DND-41 (cell line): Measurements from ENCODE around the gene SMAD6.

Experiments
- ATAC-seq: fragments of 200-7000 bp; cut with Tn5 transposase; 3 replicates; pipeline ENCODE4 v1.9.1; 2021; ENCODE audit warnings: low read depth; ENCODE audit not compliant: insufficient read depth
- DNase-seq: peaks from one replicate; pipeline ENCODE4 v3.0.0-alpha.2; 2020
- H2AFZ ChIP-seq: 2 replicates; pipeline ENCODE4 v1.6.0; 2012; ENCODE audit warnings: low read depth, low read length
- H3K27ac ChIP-seq: 2 replicates; pipeline ENCODE4 v1.5.1; 2012; ENCODE audit warnings: low read length, inconsistent platforms
- H3K27me3 ChIP-seq: fragments of 200-600 bp; sonication (generic); 2 replicates; pipeline ENCODE4 v1.6.0; 2012; ENCODE audit warnings: low read length, mild to moderate bottlenecking, inconsistent platforms; ENCODE audit not compliant: insufficient read depth, poor library complexity
- H3K36me3 ChIP-seq: 2 replicates; pipeline ENCODE4 v1.5.1; 2012; ENCODE audit warnings: low read length, inconsistent platforms; ENCODE audit not compliant: insufficient read depth
- H3K4me1 ChIP-seq: 2 replicates; pipeline ENCODE4 v1.5.1; 2012; ENCODE audit warnings: mild to moderate bottlenecking, low read length; ENCODE audit not compliant: insufficient read depth
- H3K4me2 ChIP-seq: 2 replicates; pipeline ENCODE4 v1.6.0; 2012; ENCODE audit warnings: mild to moderate bottlenecking, moderate library complexity, low read length, inconsistent platforms; ENCODE audit not compliant: insufficient read depth
- H3K4me3 ChIP-seq, 2 experiments: fragments of 200-600 bp in 1 of 2; shearing (Covaris generic) in 1 of 2; 2 replicates each; pipeline ENCODE4 v1.5.1; 2012 to 2016; ENCODE audit warnings: inconsistent platforms in 2 of 2, low read length in 2 of 2, mild to moderate bottlenecking in 2 of 2, low read depth in 1 of 2, moderate library complexity in 1 of 2
- H3K79me2 ChIP-seq: 2 replicates; pipeline ENCODE4 v1.6.0; 2012; ENCODE audit warnings: low read length, inconsistent platforms; ENCODE audit not compliant: insufficient read depth
- H3K9ac ChIP-seq: 2 replicates; pipeline ENCODE4 v1.6.0; 2012; ENCODE audit warnings: low read depth, mild to moderate bottlenecking, inconsistent platforms, low read length, moderate library complexity
- H3K9me3 ChIP-seq: 2 replicates; pipeline ENCODE4 v1.5.1; 2012; ENCODE audit warnings: low read length, moderate library complexity, mild to moderate bottlenecking, inconsistent platforms; ENCODE audit not compliant: insufficient read depth, severe bottlenecking
- H4K20me1 ChIP-seq: 2 replicates; pipeline ENCODE4 v1.6.0; 2012; ENCODE audit warnings: low read length; ENCODE audit not compliant: insufficient read depth
- EZH2 ChIP-seq: IDR thresholded peaks from 3 replicates; pipeline ENCODE4 v1.6.1; 2012; ENCODE audit warnings: borderline replicate concordance, low read depth, mild to moderate bottlenecking, moderate library complexity, low read length, inconsistent platforms; ENCODE audit not compliant: severe bottlenecking
- TF ChIP-seq, protein P1 (sequence below): IDR thresholded peaks from 2 replicates; pipeline ENCODE4 v1.5.1; 2012; ENCODE audit warnings: borderline replicate concordance, low read length, moderate library complexity, mild to moderate bottlenecking; ENCODE audit not compliant: poor library complexity, severe bottlenecking; ENCODE audit errors: extremely low read depth

Gene SMAD6

DNA sequence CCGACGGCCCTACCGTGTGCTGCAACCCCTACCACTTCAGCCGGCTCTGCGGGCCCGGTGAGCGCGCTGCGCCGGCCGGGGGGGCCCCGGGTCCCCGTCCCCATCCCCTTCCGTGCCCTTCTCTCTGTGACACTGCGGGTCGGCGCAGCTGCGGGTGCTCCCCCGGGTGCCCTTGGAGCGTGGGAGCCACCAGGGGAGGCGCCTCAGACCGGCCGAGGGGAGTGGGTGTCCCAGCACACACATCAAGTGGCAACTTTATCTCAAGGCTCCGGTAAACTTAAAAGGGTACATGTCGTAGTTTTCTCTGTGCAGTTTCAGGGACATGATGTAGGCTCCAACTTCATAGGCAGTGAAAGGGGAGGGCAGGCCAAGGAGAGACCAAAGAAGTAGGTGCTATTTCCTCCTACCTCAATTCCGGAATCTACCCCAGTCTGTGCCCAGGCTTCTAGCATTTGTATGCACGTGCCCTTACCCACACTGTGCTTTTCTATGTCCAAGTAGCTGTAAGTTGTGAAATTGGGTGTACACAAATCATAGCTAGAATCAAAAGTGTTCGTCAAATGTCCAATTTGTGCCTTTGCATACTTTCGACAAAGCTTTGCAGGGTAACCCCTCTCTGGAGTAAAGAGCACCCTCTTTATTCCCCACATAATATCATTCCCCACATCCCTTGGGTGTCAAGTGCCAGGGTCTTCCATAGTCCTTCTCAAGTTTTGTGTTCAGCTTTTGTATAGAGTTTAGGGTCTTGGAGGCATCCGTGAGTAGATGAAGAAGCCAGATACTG, 2.2 kb downstream of the SMAD6 start:
- peak overlapping the region; percentile 90 for H3K4me2 ChIP-seq
- no peak overlapping the region for H2AFZ ChIP-seq
- H3K27ac ChIP-seq = peak overlapping the region; percentile 71
- H3K9me3 ChIP-seq = no peaks in the 10 kb centered on the region
- H3K4me1 ChIP-seq = peaks cover 56% of the 10 kb centered on the region
- H3K9ac ChIP-seq = peak overlapping the region; percentile 66
- H3K4me3 ChIP-seq = peak overlapping the region; percentile 59 to 75; a peak in 3 of 4 replicates
- peaks cover 6% of the 10 kb centered on the region; the same call in 1 of the 2 replicates for H3K36me3 ChIP-seq
- H3K79me2 ChIP-seq = peaks cover 59% of the 10 kb centered on the region
- peak; percentile 4; the same call in 1 of the 3 replicates for ATAC-seq
- TF ChIP-seq, protein P1, sequence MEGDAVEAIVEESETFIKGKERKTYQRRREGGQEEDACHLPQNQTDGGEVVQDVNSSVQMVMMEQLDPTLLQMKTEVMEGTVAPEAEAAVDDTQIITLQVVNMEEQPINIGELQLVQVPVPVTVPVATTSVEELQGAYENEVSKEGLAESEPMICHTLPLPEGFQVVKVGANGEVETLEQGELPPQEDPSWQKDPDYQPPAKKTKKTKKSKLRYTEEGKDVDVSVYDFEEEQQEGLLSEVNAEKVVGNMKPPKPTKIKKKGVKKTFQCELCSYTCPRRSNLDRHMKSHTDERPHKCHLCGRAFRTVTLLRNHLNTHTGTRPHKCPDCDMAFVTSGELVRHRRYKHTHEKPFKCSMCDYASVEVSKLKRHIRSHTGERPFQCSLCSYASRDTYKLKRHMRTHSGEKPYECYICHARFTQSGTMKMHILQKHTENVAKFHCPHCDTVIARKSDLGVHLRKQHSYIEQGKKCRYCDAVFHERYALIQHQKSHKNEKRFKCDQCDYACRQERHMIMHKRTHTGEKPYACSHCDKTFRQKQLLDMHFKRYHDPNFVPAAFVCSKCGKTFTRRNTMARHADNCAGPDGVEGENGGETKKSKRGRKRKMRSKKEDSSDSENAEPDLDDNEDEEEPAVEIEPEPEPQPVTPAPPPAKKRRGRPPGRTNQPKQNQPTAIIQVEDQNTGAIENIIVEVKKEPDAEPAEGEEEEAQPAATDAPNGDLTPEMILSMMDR = no peak
- peak; percentile 91 for TF ChIP-seq EZH2
- H4K20me1 ChIP-seq = peaks cover 31% of the 10 kb centered on the region
- H3K27me3 ChIP-seq = peaks cover 29% of the 10 kb centered on the region
- peak; percentile 45 for DNase-seq

DNA sequence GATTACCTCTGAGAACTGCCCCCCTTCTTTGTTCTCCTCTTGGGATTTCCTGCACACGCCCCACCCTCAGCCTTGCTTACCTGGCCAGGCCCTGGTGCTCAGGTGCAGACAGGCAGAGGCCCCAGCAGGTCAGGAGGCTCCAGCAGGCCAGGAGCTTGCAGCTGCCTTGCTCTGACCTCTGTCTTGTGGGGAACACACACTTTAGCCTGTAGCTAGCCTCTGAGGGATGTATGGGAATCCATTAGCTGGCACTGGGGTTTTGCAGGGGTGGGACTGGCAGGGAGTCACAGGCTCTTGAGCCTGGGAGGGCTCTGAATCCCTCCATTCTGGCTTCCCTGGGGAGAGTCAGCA, 2.7 kb downstream of the SMAD6 start:
- ATAC-seq = no peak
- peaks cover 54% of the 10 kb centered on the region for H3K4me1 ChIP-seq
- H3K4me3 ChIP-seq = peak overlapping the region; percentile 59 to 75; a peak in 3 of 4 replicates

DNA sequence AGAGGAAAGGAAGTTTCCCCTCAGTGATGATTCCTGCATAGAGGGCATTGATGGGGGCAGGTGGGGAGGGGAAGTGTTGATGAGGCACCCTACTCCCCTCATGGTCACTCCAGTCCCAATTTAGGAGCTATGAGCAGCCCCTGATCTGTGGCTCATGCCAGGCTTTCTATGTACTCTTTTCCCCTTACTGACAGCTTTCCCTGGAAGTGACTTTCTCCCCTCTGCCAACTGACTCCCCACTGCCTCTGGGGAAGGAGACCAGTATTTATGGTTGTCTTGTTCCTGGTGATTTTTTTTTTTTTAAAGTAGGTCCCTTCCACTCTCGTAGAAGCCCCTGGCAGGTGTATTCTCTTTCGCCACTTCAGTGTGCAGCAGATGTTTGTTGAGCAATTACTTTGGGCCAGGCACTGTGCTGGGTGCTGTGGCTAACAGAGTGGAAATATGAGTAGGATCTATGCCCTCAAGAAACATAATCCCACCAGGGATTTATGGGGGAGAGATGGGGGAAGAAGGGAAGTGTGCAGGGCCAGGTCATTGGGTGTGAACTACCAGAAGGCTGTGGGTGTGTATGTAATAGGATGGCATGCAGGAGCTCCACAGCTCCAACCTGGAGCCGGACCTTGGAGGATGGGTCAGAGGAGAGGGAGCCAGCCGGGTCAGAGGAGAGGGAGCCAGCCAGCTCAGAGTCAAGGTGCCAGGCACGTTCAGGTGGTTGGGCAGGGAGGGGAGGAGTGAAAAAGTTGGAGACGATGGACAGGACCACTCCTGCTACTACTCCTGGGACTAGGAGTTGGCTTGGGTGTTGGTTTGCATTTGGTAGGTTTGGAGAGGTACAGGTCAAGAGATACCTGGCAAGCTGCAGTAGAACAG, 3.5 kb downstream of the SMAD6 start:
- Histone ChIP-seq H3K4me2 (peak overlapping the region; percentile 90), H3K4me3 (peak overlapping the region in 1 of 2 experiments; percentile 75; a peak in 2 of 4 replicates), H3K27me3 (peaks cover 29% of the 10 kb centered on the region)

More for the DNA sequence above, 2.7 kb downstream of the SMAD6 start:
- no peak for DNase-seq
- Histone ChIP-seq H3K27me3 (peaks cover 29% of the 10 kb centered on the region), H3K9ac (peak overlapping the region; percentile 66), H3K4me2 (peak overlapping the region; percentile 90), H4K20me1 (peaks cover 31% of the 10 kb centered on the region), H3K36me3 (peaks cover 6% of the 10 kb centered on the region; the same call in 1 of the 2 replicates), H2AFZ (no peak overlapping the region), H3K79me2 (peaks cover 64% of the 10 kb centered on the region), H3K27ac (peak overlapping the region; percentile 71), H3K9me3 (no peaks in the 10 kb centered on the region)
- TF ChIP-seq, protein P1 = no peak
- no peak for TF ChIP-seq EZH2

More for the DNA sequence above, 3.5 kb downstream of the SMAD6 start:
- H3K36me3 ChIP-seq = peaks cover 6% of the 10 kb centered on the region; the same call in 1 of the 2 replicates
- peaks cover 47% of the 10 kb centered on the region for H3K4me1 ChIP-seq
- H3K9me3 ChIP-seq = no peaks in the 10 kb centered on the region
- no peak overlapping the region for H2AFZ ChIP-seq
- H3K79me2 ChIP-seq = peaks cover 65% of the 10 kb centered on the region
- peak overlapping the region; percentile 66 for H3K9ac ChIP-seq
- peaks cover 31% of the 10 kb centered on the region for H4K20me1 ChIP-seq
- DNase-seq = no peak
- peak overlapping the region; percentile 71 for H3K27ac ChIP-seq
- TF ChIP-seq EZH2 = no peak
- TF ChIP-seq, protein P1 = no peak
- ATAC-seq = no peak
